DND-41 (cell line): ENCODE results near the gene AAGAB.

ENCODE experiments used
- ATAC-seq: fragments of 200-7000 bp; cut with Tn5 transposase; 3 replicates; pipeline ENCODE4 v1.9.1; 2021; ENCODE audit warnings: low read depth; ENCODE audit not compliant: insufficient read depth
- DNase-seq: peaks from one replicate; pipeline ENCODE4 v3.0.0-alpha.2; 2020
- H2AFZ ChIP-seq: 2 replicates; pipeline ENCODE4 v1.6.0; 2012; ENCODE audit warnings: low read depth, low read length
- H3K27ac ChIP-seq: 2 replicates; pipeline ENCODE4 v1.5.1; 2012; ENCODE audit warnings: low read length, inconsistent platforms
- H3K27me3 ChIP-seq: fragments of 200-600 bp; sonication (generic); 2 replicates; pipeline ENCODE4 v1.6.0; 2012; ENCODE audit warnings: low read length, mild to moderate bottlenecking, inconsistent platforms; ENCODE audit not compliant: insufficient read depth, poor library complexity
- H3K36me3 ChIP-seq: 2 replicates; pipeline ENCODE4 v1.5.1; 2012; ENCODE audit warnings: low read length, inconsistent platforms; ENCODE audit not compliant: insufficient read depth
- H3K4me1 ChIP-seq: 2 replicates; pipeline ENCODE4 v1.5.1; 2012; ENCODE audit warnings: mild to moderate bottlenecking, low read length; ENCODE audit not compliant: insufficient read depth
- H3K4me2 ChIP-seq: 2 replicates; pipeline ENCODE4 v1.6.0; 2012; ENCODE audit warnings: mild to moderate bottlenecking, moderate library complexity, low read length, inconsistent platforms; ENCODE audit not compliant: insufficient read depth
- H3K4me3 ChIP-seq, 2 experiments: fragments of 200-600 bp in 1 of 2; shearing (Covaris generic) in 1 of 2; 2 replicates each; pipeline ENCODE4 v1.5.1; 2012 to 2016; ENCODE audit warnings: inconsistent platforms in 2 of 2, low read length in 2 of 2, mild to moderate bottlenecking in 2 of 2, low read depth in 1 of 2, moderate library complexity in 1 of 2
- H3K79me2 ChIP-seq: 2 replicates; pipeline ENCODE4 v1.6.0; 2012; ENCODE audit warnings: low read length, inconsistent platforms; ENCODE audit not compliant: insufficient read depth
- H3K9ac ChIP-seq: 2 replicates; pipeline ENCODE4 v1.6.0; 2012; ENCODE audit warnings: low read depth, mild to moderate bottlenecking, inconsistent platforms, low read length, moderate library complexity
- H3K9me3 ChIP-seq: 2 replicates; pipeline ENCODE4 v1.5.1; 2012; ENCODE audit warnings: low read length, moderate library complexity, mild to moderate bottlenecking, inconsistent platforms; ENCODE audit not compliant: insufficient read depth, severe bottlenecking
- H4K20me1 ChIP-seq: 2 replicates; pipeline ENCODE4 v1.6.0; 2012; ENCODE audit warnings: low read length; ENCODE audit not compliant: insufficient read depth
- EZH2 ChIP-seq: IDR thresholded peaks from 3 replicates; pipeline ENCODE4 v1.6.1; 2012; ENCODE audit warnings: borderline replicate concordance, low read depth, mild to moderate bottlenecking, moderate library complexity, low read length, inconsistent platforms; ENCODE audit not compliant: severe bottlenecking
- TF ChIP-seq, protein P1 (sequence below): IDR thresholded peaks from 2 replicates; pipeline ENCODE4 v1.5.1; 2012; ENCODE audit warnings: borderline replicate concordance, low read length, moderate library complexity, mild to moderate bottlenecking; ENCODE audit not compliant: poor library complexity, severe bottlenecking; ENCODE audit errors: extremely low read depth

Gene AAGAB

GRCh38 chr15:67201136-67201535, 53.3 kb downstream of the AAGAB start:
- H3K27ac ChIP-seq = no peak overlapping the region
- H3K9me3 ChIP-seq = no peaks in the 10 kb centered on the region
- H3K4me3 ChIP-seq = no peak overlapping the region
- no peak for DNase-seq
- no peak for ATAC-seq
- no peak overlapping the region for H3K9ac ChIP-seq
- H3K27me3 ChIP-seq = no peaks in the 10 kb centered on the region
- H3K79me2 ChIP-seq = no peaks in the 10 kb centered on the region
- peaks cover 52% of the 10 kb centered on the region; the same call in 1 of the 2 replicates for H3K36me3 ChIP-seq
- no peaks in the 10 kb centered on the region for H3K4me1 ChIP-seq
- TF ChIP-seq, protein P1, sequence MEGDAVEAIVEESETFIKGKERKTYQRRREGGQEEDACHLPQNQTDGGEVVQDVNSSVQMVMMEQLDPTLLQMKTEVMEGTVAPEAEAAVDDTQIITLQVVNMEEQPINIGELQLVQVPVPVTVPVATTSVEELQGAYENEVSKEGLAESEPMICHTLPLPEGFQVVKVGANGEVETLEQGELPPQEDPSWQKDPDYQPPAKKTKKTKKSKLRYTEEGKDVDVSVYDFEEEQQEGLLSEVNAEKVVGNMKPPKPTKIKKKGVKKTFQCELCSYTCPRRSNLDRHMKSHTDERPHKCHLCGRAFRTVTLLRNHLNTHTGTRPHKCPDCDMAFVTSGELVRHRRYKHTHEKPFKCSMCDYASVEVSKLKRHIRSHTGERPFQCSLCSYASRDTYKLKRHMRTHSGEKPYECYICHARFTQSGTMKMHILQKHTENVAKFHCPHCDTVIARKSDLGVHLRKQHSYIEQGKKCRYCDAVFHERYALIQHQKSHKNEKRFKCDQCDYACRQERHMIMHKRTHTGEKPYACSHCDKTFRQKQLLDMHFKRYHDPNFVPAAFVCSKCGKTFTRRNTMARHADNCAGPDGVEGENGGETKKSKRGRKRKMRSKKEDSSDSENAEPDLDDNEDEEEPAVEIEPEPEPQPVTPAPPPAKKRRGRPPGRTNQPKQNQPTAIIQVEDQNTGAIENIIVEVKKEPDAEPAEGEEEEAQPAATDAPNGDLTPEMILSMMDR = no peak
- TF ChIP-seq EZH2 = no peak
- no peak overlapping the region for H3K4me2 ChIP-seq
- no peak overlapping the region for H2AFZ ChIP-seq
- no peaks in the 10 kb centered on the region for H4K20me1 ChIP-seq

GRCh38 chr15:67199881-67200763, 54.3 kb downstream of the AAGAB start:
- Histone ChIP-seq H3K9me3 (no peaks in the 10 kb centered on the region), H3K9ac (no peak overlapping the region), H3K79me2 (no peaks in the 10 kb centered on the region), H3K4me3 (no peak overlapping the region), H2AFZ (no peak overlapping the region), H3K4me1 (no peaks in the 10 kb centered on the region), H3K27ac (no peak overlapping the region), H3K36me3 (peaks cover 46% of the 10 kb centered on the region; the same call in 1 of the 2 replicates), H3K27me3 (no peaks in the 10 kb centered on the region), H3K4me2 (no peak overlapping the region), H4K20me1 (no peaks in the 10 kb centered on the region)
- no peak for ATAC-seq
- DNase-seq = no peak
- no peak for TF ChIP-seq EZH2
- TF ChIP-seq, protein P1 = no peak

DNA sequence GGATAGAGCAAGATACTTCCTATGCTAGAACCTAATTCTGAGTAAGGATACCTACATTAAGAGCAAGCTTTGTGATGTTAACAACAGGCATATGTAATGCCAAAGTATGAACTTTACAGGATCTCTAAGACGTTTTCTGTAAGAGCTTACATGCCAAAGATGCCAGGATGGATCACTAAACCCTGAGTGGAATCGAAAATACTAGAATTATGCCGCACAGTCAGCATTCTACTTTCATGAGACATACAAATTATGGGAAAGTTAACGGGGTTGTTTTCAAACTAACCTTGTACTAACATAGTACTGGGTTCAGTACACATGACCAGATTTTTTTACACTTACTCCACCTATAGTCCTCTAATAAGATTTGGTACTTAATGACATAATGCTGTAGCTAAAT, 55.1 kb downstream of the AAGAB start:
- ATAC-seq (no peak), DNase-seq (no peak)
- no peak overlapping the region for H2AFZ ChIP-seq
- H3K4me2 ChIP-seq = no peak overlapping the region
- H3K4me3 ChIP-seq = no peak overlapping the region
- no peak for TF ChIP-seq EZH2
- TF ChIP-seq, protein P1 = no peak
- peaks cover 46% of the 10 kb centered on the region; the same call in 1 of the 2 replicates for H3K36me3 ChIP-seq
- H3K27ac ChIP-seq = no peak overlapping the region
- no peak overlapping the region for H3K9ac ChIP-seq
- no peaks in the 10 kb centered on the region for H3K4me1 ChIP-seq
- H4K20me1 ChIP-seq = no peaks in the 10 kb centered on the region
- no peaks in the 10 kb centered on the region for H3K79me2 ChIP-seq
- H3K27me3 ChIP-seq = no peaks in the 10 kb centered on the region
- H3K9me3 ChIP-seq = no peaks in the 10 kb centered on the region
